NOMO-1 (cell line): ENCODE data around the gene SLC41A1.

Source experiments
- DNase-seq, 2 experiments: peaks; one replicate each; lab custom pipeline; 2025; ENCODE audit not compliant: unreplicated experiment in 2 of 2; lab: John Stamatoyannopoulos, UW

The SLC41A1 gene

DNA sequence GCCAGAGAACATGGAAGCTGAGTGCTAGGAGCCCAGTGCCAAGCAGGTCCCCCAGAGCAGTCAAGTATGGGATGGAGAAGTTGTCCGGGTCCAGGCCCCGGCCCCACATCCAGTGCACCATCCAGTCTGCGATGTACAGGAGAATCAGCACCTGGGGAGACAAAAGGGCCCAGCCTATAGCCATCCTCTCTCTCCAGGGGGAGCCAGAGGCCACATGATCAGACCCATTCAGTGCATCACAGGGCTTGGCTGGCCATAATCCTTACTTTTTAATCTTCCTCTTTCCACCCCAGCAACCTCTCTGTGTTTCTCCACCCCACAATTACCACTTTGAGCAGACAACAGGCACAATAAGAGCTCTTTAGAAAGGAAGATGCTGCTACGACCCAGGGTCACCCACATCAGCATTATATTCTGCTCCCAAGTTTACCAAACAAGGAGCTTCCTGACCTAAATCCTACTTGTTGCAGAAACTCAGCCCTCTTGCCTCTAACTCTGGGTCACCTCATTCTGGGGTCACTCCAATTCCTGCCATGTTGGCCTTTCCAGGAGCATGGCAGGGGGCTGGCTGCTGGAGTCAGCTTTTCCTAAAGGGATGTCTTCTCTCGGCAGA, 21.3 kb downstream of the SLC41A1 start:
- DNase-seq, result peak; percentile 51 to 71

DNA sequence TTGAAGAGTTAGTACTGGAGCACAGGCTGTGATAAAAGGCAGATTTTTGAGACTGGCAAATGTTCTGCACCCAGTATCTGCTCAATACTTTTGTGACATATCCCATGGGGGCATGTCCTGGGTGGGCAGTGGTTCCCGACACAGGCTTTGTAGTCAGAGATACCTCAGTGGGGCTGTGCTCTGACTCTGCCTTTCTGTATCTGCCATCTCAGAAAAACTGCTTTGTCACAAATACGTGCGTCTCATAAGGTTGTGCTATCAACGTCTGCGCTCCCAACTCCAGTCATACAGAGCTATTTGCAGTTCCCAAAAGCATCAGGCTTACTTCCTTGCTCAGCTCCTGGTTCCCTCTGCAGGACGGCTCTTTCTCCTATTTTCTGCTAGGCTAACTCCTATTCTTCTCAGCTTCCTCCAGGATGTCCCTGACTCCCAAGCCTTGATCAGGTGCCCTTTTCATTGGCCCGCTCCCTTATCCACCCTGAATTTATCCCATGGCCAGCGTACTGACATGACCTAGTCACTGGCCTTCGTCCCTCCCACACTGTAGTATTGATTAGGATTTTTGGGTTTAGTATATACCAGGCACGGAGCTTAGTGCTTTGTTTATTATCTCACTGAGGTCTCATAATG, 25.6 kb downstream of the SLC41A1 start:
- DNase-seq, result no peak

DNA sequence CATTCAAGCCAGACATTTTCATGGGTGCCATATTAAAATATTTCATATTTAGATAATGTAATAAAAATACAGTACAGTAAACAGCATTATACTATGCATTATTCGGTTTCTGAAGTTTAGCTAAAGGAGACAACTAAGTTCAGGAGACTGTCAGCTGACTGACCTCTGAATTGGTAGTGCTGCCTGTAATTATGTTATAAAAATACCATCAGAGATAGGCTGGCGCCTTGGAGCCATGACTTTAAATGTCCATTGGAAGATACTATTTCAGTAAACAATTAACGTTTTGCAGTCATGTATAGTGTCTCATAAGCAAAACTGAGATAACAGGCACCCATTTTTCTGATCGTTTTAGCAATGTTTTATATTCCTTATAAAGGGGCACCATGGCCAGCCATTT, 26.4 kb downstream of the SLC41A1 start:
- no peak for DNase-seq

DNA sequence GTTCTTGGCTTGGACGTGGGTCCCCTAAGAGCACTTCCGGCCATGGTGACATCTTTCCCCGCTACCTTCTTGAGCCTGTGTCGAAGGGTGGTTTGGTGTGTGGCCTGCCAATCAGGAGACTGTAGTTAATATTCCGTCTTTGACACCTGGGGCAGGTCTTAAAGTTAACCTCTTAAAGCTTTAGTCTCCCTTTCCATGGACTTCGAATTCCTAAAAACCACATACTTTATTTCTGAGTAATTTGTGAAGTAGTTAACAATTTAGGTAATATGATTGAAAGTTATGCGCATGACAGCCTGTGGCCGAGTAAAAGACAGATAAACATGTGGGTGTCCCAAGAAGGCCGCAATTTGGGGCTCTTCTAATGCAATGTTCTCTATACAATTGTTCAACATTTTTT, 27.6 kb downstream of the SLC41A1 start:
- DNase-seq, result no peak

DNA sequence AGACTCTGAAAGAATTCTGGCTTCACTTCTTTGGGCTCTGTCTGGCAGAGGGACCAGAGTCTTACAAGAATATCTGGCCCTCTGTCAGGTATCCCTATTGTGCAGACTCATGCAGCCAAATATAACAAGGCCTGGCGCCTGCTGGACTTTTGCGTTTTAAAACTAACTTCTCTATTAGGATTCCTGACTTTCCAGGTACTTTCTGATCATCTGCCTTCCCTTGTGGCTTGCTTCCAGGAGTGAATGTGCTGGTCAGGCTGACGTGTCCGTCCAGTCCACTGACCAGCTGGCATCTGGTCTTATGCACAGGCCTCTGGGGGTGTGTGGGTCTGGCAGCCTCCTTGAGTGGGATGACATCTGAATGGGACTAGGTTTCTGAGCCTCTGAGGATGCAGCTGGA, 29.1 kb downstream of the SLC41A1 start:
- DNase-seq, result no peak

DNA sequence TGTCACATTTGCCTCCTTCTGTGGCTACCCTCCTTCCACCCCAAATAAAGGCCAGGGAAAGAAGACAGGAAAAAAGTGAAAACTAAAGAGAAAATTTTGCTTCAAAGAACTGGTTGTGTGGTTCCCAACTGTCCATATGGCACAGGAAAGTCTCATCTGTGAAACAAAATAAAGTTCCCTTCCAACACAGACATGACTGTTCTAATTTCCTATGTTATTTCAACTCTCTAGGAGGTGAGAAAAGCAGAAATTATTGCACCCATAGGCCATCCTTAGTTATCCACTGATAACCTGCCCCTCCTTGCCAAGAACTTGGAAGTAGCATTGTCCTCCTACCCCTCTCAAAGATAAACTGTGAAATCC, 29.6 kb downstream of the SLC41A1 start:
- DNase-seq, result no peak

DNA sequence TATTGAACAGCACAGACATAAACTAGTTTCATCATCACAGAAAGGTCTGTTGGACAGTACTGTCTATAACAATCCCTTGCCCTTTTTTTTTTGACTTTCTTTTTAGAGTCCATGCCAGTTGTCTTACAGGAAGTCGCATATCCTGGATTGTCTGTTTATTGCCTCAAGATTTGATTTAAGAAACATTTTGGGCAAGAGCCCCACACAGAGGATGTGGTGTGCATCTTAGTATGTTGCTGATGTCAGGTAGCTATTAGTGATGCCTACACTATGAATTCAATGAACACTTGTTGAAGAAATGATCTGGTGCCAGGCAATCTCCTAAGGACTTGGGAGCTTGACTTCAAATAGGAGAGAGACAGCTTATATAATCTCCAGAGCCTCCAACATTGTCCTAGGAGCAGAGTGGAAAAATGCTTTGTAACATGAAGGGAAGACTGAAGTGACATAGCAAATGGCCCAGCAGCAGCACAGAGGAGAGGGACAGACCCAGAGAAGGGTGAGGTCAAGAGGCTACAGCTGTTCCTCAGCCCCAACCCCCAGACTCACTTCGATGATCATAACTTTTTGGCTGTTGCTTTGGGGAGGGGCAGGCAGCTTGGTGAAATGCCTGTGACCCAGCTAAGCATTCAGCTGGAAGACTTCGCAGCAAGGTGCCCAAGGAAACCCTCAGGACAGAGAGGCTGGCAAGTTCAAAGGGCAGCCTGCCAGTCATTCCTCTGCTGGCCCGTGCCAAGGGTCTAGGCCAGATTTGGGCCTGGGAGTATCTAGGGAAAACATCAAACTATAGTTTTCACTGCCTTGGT, 30.2 kb downstream of the SLC41A1 start:
- DNase-seq, result peak in 1 of 2 experiments; percentile 34

DNA sequence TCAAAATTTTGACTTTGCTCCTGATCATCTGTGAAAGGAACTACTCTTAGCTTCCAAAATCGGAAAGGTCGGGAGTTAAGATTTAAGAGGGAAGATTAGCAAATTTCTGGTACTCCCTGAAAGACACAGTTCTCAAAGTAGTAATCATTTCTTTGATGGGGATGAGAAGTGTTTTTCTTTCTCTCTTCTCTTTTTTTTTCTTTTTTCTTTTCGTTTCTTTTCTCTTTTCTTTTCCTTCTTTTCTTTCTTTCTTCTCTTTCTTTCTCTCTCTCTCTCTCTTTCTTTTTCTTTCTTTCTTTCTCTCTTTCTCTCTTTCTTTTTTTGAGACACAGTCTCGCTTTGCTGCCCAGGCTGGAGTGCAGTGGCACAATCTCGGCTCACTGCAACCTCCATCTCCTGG, 32.7 kb downstream of the SLC41A1 start:
- DNase-seq, result no peak

DNA sequence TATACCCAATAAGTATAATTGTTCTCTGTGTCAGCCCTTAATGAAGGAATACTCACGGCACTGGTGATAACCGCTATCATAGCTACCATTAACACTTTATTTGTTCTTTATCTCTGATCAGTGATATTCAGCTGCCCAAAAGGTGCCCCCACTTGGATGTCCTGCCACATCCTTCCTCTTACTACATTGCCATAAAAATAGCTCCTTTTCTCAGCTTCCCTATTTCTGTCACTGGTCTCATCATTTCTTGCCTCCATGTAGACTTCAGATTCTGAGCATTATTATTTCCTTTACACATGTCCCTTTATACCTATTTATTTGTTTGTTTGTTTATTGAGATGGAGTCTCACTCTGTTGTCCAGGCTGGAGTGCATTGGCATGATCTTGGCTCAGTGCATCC, 35.0 kb downstream of the SLC41A1 start:
- peak; percentile 63 to 88 for DNase-seq

DNA sequence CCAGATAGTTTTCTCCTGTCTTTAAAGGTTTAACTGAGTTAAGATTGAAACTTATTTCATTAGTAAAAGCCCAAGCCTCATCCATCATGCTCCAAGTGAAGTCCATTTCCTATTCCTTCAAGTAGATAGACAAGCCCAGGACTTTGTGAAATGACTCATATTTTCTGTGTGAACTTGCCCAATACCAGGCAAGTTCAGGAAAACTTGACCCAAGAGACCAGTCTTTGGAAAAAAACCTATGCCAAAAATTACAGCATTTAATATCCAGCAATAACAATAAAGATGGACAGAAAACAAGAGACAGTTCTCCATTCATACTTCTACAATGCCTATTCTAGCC, 37.3 kb downstream of the SLC41A1 start:
- DNase-seq, result no peak

DNA sequence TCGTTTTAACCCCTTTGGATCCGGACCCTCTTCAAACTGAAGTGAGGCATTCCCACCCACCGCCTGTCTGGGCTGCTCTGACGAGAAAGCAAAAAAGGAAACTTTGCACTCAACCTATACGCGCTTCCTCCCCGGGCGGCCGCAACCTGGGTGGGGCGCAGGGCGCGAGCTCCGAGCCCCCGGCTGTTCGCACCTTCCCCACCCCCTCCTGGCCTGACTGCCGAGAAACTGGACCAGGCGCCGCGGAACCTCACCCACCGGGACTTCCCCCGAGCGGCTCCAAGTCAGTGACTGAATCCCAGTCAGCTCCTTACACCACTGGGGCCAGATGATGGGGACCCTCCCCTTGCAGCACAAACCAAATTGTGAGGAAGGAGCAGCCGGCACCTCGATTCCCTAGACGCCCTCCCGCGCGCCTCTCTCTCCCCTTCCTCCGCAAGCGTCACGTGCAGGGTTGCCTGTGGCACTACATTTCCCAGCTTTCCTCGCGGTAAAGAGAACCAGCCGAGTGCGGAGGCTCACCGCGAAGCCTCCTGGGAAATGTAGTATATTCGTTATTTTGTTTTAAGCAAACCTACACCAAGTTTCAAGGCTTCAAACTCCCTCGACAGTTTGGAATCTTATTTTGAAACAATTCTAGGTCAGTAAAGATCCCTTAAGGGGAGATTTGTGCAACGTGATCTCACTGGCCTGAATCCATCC, 37.8 kb downstream of the SLC41A1 start, which contains the start of gene RAB29:
RAB29 (minus strand) TSS at position 468 of the 702 bp plus-strand sequence. CDS start 526 bp downstream, outside the sequence.
- DNase-seq, result peak; percentile 83 to 91

DNA sequence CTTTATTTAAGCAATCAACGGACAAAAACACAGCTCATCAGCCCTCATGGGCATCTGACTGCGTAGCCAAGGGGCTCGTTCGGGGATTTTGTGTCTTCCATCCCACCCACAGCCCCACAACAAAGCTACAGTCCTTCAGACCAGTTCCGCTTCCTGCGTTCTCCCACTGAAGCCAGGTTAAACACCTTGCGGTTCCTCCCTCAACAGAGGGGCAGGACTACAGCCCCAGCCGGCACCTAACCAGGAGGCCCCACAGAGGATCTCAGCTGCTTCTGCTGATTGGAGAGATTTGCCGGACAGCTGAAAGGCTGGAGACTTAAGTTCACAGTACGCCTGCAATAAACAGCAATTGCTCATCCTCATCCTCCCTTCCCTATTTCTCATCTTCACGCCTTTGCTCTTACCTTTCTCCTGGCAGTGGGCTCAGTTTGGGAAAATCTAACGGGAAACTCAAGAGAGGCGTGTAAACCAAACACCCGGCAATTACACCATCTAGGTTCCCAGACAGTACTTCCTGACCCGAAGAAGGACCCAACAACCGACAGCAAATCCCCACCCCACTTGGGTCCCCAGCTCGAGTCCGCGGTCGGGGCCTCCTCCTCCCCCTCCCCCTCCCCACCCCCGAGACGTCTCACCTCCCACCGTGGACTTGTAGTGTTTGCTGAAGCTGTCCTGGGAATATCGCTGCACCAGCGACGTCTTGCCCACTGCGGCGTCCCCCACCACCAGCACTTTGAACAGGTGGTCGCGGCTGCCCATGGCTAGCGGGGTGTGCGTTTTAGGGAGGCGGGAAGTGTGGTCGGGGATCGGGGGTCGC, 38.6 kb downstream of the SLC41A1 start:
- DNase-seq, result peak in 1 of 2 experiments; percentile 36

DNA sequence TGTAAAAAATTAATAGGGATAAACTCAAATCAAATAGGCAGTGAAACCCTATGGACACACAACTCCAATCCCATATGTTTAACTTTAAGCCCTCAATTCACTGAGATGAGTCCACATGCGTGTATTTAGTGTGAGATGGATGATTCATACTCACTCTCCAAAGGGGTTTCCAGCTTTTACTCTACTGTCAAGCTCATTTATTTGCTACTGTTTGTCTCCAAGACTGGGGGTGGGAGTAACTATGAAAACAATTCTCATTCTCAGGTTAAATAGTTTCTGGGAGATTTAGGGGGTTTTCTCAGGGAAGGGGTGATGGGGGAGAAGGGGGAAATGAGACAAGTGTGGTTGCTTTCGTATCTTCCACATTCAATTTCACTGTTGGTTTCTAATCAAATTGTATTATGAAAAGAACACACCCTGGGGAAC, 40.4 kb downstream of the SLC41A1 start:
- DNase-seq, result no peak

DNA sequence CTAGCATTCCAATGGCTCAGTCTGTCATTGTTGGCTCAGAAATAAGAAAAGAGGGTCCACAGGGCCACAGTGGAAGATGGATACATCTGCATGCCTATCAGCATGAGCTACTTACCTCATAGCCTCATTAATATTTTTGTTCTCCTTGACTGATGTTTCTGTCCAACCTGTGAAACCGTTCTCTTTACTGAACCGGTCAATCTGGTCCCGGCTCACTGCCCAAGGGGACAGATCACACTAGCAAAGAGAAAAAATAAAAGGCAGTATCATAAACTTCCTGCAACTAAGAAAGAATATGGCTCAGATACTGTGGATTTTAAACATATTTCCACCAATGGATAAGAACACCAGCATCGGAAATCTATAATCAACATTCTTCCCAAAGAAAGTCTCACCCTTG, 42.4 kb downstream of the SLC41A1 start:
- DNase-seq, result no peak

DNA sequence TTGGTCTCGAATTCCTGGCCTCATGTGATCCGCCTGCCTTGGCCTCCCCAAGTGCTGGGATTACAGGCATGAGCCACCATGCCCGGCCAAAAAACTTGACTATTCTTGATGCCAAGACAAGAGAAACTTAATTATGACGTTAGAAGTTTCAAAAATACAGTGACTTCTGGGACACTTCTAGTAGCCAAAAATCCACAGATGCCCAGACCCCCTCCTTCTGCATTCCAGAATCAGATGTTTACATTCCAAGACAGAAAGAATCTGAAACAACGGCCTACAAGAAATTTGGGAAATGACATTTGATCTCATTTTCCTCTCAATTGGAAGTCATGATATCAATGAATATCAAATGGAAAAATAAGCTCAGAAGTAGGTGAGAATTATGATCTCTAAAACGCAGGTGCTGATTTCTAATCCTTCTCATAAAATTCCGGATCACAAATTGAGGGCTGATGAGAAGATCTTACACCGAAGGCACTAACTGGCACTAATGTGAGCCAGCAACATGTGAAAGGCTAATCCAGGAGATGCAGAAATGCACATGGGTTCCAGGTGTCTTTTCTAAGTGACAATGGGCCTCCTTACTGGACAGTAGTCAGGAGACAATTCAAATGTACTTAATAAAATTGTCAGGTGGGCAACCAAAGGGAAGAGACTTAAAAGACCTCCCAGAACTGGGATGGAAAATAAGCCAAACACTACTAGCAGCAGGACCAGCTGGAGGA, 43.2 kb downstream of the SLC41A1 start:
- no peak for DNase-seq

DNA sequence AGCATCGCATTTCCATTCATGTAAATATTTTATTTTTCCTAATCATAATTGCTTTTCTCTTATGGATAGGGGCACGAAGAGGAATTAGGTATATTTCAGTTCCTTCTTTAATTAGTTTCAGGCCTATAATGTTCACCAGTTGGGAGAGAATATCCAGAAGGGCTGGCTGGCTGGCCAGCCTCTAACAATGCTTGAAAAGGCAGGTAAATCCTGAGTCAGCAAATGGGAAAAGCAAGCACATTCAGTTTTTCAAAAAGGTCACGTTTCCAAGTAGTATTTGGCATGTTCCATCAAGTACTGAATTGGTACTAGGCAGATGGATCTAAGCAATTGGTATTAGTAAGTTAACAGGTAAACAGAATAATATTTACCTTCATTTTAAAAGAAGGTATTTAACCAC, 45.8 kb downstream of the SLC41A1 start:
- DNase-seq, result no peak

DNA sequence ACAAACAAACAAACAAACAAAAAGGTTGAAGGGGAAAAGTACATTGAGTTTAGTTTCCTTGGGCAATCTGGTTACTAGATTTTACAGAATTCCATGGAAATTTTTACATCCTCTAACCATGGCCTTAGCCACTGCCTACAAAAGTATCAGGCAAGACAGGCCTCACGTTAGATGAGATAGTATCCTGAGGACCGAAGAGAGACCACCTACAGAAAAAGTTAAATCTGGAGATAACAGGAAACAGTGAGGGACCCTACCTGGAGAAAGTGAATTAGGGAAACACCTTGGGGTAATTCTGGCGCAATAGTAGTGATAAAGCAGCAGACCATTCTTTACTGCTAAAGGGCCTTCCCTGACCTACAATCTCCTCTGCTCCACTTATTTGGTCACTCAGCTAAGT, 46.4 kb downstream of the SLC41A1 start:
- no peak for DNase-seq

DNA sequence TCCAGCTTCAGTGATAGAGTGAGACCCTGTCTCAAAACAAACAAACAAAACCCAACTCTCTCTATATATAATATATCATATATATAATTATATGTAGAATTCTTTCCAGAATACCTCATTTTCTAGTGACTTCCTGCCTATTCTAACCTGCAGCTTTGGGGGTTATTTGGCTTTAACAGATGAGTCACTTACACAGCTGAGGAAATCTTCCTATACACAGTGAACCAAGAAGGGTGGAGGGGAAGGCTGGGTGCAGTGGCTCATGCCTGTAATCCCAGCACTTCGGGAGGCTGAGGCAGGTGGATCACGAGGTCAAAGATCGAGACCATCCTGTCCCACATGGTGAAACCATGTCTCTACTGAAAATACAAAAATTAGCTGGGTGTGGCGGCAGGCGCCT, 47.0 kb downstream of the SLC41A1 start:
- DNase-seq, result no peak

DNA sequence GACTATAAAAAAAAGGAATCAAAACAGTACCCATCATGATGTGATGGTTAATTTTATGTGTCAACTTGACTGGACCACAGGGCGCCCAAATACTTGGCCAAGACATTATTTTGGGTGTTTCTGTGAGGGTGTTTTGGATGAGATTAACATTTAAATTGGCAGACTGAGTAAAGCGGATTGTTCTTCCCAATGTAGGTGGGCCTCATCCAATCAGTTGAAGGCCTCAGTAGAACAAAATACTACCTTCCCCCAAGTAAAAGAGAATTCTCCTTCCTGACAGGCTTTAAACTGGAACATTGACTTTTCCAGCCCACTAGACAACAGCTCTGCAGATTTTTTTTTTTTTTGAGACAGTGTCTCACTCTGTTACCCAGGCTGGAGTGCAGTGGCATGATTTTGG, 48.4 kb downstream of the SLC41A1 start:
- DNase-seq, result no peak

DNA sequence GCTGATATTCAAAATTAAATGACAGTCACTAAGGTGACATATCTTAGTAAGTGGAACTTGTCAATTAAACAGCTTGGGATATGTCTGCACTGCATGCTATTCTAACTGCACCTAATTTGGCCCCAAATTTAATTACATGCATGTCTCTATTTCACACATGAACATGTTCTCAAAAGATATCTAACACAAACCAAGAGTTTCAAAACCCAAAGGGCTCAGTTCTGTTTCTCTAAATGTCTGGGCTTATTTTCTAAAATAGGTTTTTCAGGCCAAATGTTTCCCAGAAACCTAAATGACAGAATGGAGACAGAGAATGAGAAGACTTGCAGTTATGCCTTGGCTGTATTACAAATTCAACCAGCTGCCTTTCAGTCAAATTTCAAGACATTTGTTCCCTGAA, 49.0 kb downstream of the SLC41A1 start:
- DNase-seq, result no peak
